Caco-2 (cell line): Measurements from ENCODE around the gene TMEM116. TPM values are rescaled to one million over a fixed set of nuclear protein-coding genes. Genes with fewer than 3 reads are reported as not detected.
"Not testable (repeated sequence)": the region's sequence is repeated elsewhere in the genome, so short reads cannot be mapped to it uniquely, and the experiment has no call there.

ENCODE experiments used
- BruUV-seq: library from RNA; stranded (reverse); fragments of 400-500 nt; replicated peaks from 2 replicates; lab custom pipeline; 2021; lab: Mats Ljungman, UMichigan
- CTCF ChIA-PET: fragments of 300-600 bp; sonication (Branson Sonifier 250); formaldehyde crosslinking; loops from one replicate; lab custom pipeline; 2022; ENCODE audit warnings: antibody characterized with exemption; lab: Charles Lee
- POLR2A ChIA-PET: fragments of 300-600 bp; sonication (Branson Sonifier 250); formaldehyde crosslinking; loops from one replicate; lab custom pipeline; 2022; ENCODE audit warnings: antibody characterized with exemption; lab: Charles Lee
- DNase-seq, 2 experiments: peaks; one replicate each; pipeline versions ENCODE4 v3.0.0 to v3.0.0-alpha.2; 2020 to 2022
- H3K27me3 ChIP-seq: replicated peaks from 2 replicates; pipeline ENCODE4 v1.6.0; 2011; ENCODE audit warnings: low read length; ENCODE audit not compliant: control insufficient read depth, insufficient read depth
- H3K36me3 ChIP-seq: 2 replicates; pipeline ENCODE4 v1.5.1; 2011; ENCODE audit warnings: low read length; ENCODE audit not compliant: control insufficient read depth, insufficient read depth
- H3K4me1 ChIP-seq: fragments of 250-450 bp; sonication (Bioruptor Pico); 2 replicates; pipeline ENCODE4 v1.5.1; 2020; ENCODE audit warnings: mild to moderate bottlenecking
- H3K4me3 ChIP-seq: 2 replicates; pipeline ENCODE4 v1.5.1; 2011; ENCODE audit warnings: low read depth, mild to moderate bottlenecking, control low read depth, low read length
- H3K9me3 ChIP-seq: fragments of 250-450 bp; sonication (Bioruptor Pico); 2 replicates; pipeline ENCODE4 v1.5.1; 2020; ENCODE audit warnings: mild to moderate bottlenecking, moderate library complexity
- H3K27ac Mint-ChIP-seq: one replicate; pipeline ENCODE4 v1.8.0; 2022; ENCODE audit warnings: mixed read lengths; ENCODE audit not compliant: unreplicated experiment
- H3K27me3 Mint-ChIP-seq: one replicate; pipeline ENCODE4 v1.8.0; 2022; ENCODE audit warnings: mixed read lengths; ENCODE audit not compliant: insufficient read depth, unreplicated experiment
- H3K36me3 Mint-ChIP-seq: one replicate; pipeline ENCODE4 v1.8.0; 2022; ENCODE audit warnings: mild to moderate bottlenecking, mixed read lengths; ENCODE audit not compliant: insufficient read depth, unreplicated experiment
- H3K4me1 Mint-ChIP-seq: one replicate; pipeline ENCODE4 v1.8.0; 2022; ENCODE audit warnings: low read depth, mixed read lengths; ENCODE audit not compliant: unreplicated experiment
- H3K4me3 Mint-ChIP-seq: one replicate; pipeline ENCODE4 v1.8.0; 2022; ENCODE audit warnings: mild to moderate bottlenecking, moderate library complexity, mixed read lengths; ENCODE audit not compliant: unreplicated experiment
- H3K9me3 Mint-ChIP-seq: one replicate; pipeline ENCODE4 v1.8.0; 2022; ENCODE audit warnings: mixed read lengths; ENCODE audit not compliant: unreplicated experiment
- CTCF ChIP-seq, 2 experiments: fragments of 200-600 bp in 1 of 2; IDR thresholded peaks; 1 replicate in 1 of 2; 2 replicates in 1 of 2; pipeline versions ENCODE4 v1.5.1 to v1.8.0; 2011 to 2022; ENCODE audit warnings: antibody characterized with exemption in 1 of 2, control low read depth in 1 of 2, inconsistent platforms in 1 of 2, low read depth in 1 of 2, low read length in 1 of 2, mild to moderate bottlenecking in 1 of 2, moderate library complexity in 1 of 2; ENCODE audit not compliant: insufficient read depth in 1 of 2, severe bottlenecking in 1 of 2, unreplicated experiment in 1 of 2
- intact Hi-C: fragments of 100-400 bp; cut with micrococcal nuclease; formaldehyde crosslinking; loops from one replicate; pipeline ENCODE4 v1.10.0; 2022; ENCODE audit not compliant: unreplicated experiment
- total RNA-seq: library from RNA; stranded (reverse); gene quantifications from 2 replicates; pipeline ENCODE4 v1.2.3, GENCODE V29; 2022

TMEM116 gene
- total RNA-seq, 1 experiment from 2014 or later = 11.0 TPM

GRCh38 chr12:112004041-112004440, 8.9 kb downstream of the TMEM116 start:
- intact Hi-C loops = no loop called here
- Mint-ChIP-seq H3K36me3 (no peaks in the 10 kb centered on the region), H3K4me3 (no peak overlapping the region), H3K4me1 (peaks cover 12% of the 10 kb centered on the region), H3K27me3 (no peaks in the 10 kb centered on the region), H3K9me3 (no peaks in the 10 kb centered on the region), H3K27ac (no peak overlapping the region)
- Histone ChIP-seq H3K4me1 (peaks cover 7% of the 10 kb centered on the region), H3K4me3 (no peak overlapping the region), H3K9me3 (no peaks in the 10 kb centered on the region), H3K27me3 (no peaks in the 10 kb centered on the region), H3K36me3 (no peaks in the 10 kb centered on the region)
- BruUV-seq = no TSS peak
- TF ChIP-seq CTCF (IDR thresholded peaks at IDR 0.05; ENCODE audit: insufficient read depth in 1 of 2, low read depth in 1 of 2, low read length in 1 of 2, severe bottlenecking in 1 of 2, unreplicated experiment in 1 of 2) = no peak
- ChIA-PET POLR2A (interaction anchor here (0.8 kb wide), 1 partner anchor 9 kb away, joined by 7 read pairs; the partner anchor contains the start of genes ERP29 and TMEM116), CTCF (interaction anchor here (0.9 kb wide), 1 partner anchor 9 kb away, joined by 3 read pairs; the partner anchor contains the start of genes ERP29 and TMEM116)
- no peak for DNase-seq

GRCh38 chr12:112001576-112001975, 11.4 kb downstream of the TMEM116 start:
- POLR2A ChIA-PET = no interaction called here

GRCh38 chr12:112000820-112001219, 12.1 kb downstream of the TMEM116 start:
- H3K4me3 Mint-ChIP-seq = no peak overlapping the region
- H3K27ac Mint-ChIP-seq = no peak overlapping the region
- intact Hi-C loops = no loop called here
- no peak overlapping the region for H3K4me3 ChIP-seq
- no peaks in the 10 kb centered on the region for H3K27me3 Mint-ChIP-seq
- H3K4me1 ChIP-seq = peaks cover 2% of the 10 kb centered on the region; the same call in 1 of the 2 replicates
- no peak for DNase-seq
- ChIA-PET POLR2A (interaction anchor here (0.6 kb wide), 1 partner anchor 184 kb away, joined by 3 read pairs; no protein-coding TSS in a partner anchor), CTCF (no interaction called here)
- H3K36me3 Mint-ChIP-seq = no peaks in the 10 kb centered on the region
- H3K27me3 ChIP-seq = no peaks in the 10 kb centered on the region
- BruUV-seq = no TSS peak
- TF ChIP-seq CTCF (IDR thresholded peaks at IDR 0.05; ENCODE audit: insufficient read depth in 1 of 2, low read depth in 1 of 2, low read length in 1 of 2, severe bottlenecking in 1 of 2, unreplicated experiment in 1 of 2) = no peak
- H3K4me1 Mint-ChIP-seq = peaks cover 5% of the 10 kb centered on the region
- no peaks in the 10 kb centered on the region for H3K9me3 Mint-ChIP-seq
- H3K36me3 ChIP-seq = no peaks in the 10 kb centered on the region
- H3K9me3 ChIP-seq = no peaks in the 10 kb centered on the region

More at GRCh38 chr12:112001576-112001975, 11.4 kb downstream of the TMEM116 start:
- H3K4me3 Mint-ChIP-seq = no peak overlapping the region
- TF ChIP-seq CTCF (IDR thresholded peaks at IDR 0.05; ENCODE audit: insufficient read depth in 1 of 2, low read depth in 1 of 2, low read length in 1 of 2, severe bottlenecking in 1 of 2, unreplicated experiment in 1 of 2) = no peak
- Histone ChIP-seq H3K4me1 (peaks cover 7% of the 10 kb centered on the region), H3K4me3 (no peak overlapping the region), H3K36me3 (no peaks in the 10 kb centered on the region), H3K27me3 (no peaks in the 10 kb centered on the region), H3K9me3 (no peaks in the 10 kb centered on the region)
- CTCF ChIA-PET = no interaction called here
- DNase-seq = no peak
- intact Hi-C loops = no loop called here
- no peaks in the 10 kb centered on the region for H3K36me3 Mint-ChIP-seq
- no peaks in the 10 kb centered on the region for H3K9me3 Mint-ChIP-seq
- no TSS peak for BruUV-seq
- no peak overlapping the region for H3K27ac Mint-ChIP-seq
- no peaks in the 10 kb centered on the region for H3K27me3 Mint-ChIP-seq
- peaks cover 12% of the 10 kb centered on the region for H3K4me1 Mint-ChIP-seq

- intact Hi-C loops, H3K27me3 Mint-ChIP-seq, DNase-seq, H3K36me3 Mint-ChIP-seq, CTCF ChIA-PET, BruUV-seq, POLR2A ChIA-PET, H3K4me1 Mint-ChIP-seq, H3K9me3 ChIP-seq, H3K36me3 ChIP-seq, H3K4me3 Mint-ChIP-seq, H3K4me3 ChIP-seq, H3K27me3 ChIP-seq, H3K27ac Mint-ChIP-seq, H3K9me3 Mint-ChIP-seq, H3K4me1 ChIP-seq: not testable (repeated sequence)
Measured at GRCh38 chr12:111999129-111999528, 13.8 kb downstream of the TMEM116 start.
